HK-2 (cell line): Measurements from ENCODE around the gene HERC6.
"Not testable (repeated sequence)": the region's sequence is repeated elsewhere in the genome, so short reads cannot be mapped to it uniquely, and the experiment has no call there.

Experiments used
- DNase-seq: peaks from one replicate; pipeline ENCODE4 v3.0.0-alpha.2; 2018; ENCODE audit not compliant: unreplicated experiment

The HERC6 gene

DNA sequence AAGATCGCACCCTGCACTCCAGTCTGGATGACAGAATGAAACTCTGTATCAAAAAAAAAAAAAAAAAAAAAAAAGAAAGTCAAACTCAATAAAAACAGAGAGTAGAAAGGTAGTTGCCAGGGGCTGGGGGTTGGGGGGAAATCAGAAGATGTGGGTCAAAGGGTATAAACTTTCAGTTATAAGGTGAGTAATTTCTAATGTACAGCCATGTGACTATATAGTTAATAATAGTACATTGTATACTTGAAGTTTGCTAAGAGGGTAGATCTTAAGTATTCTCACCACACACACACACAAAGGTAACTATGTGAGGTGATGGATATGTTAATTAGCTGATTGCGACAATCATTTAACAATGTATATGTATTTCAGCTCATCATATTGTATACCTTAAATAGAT lies 11.5 kb downstream of the HERC6 start:
- no peak for DNase-seq

DNA sequence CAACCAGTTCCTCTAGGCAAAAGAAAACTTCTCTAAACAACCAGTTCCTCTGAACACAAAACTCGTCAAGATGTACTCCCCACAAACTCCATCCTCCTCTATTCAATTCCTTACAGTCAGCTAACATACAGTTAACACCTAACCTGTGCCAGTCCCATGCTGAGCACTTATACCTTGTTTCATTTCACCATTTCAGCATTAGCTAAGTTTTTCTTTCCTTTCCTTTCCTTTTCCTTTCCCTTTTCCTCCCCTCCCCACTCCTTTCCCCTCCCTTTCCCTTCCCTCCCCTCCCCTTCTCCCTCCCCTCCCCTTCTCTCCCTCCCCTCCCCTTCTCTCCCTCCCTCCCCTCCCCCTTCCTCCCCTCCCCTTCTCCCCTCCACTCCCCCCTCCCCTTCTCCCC lies 13.1 kb downstream of the HERC6 start:
- no peak for DNase-seq

DNA sequence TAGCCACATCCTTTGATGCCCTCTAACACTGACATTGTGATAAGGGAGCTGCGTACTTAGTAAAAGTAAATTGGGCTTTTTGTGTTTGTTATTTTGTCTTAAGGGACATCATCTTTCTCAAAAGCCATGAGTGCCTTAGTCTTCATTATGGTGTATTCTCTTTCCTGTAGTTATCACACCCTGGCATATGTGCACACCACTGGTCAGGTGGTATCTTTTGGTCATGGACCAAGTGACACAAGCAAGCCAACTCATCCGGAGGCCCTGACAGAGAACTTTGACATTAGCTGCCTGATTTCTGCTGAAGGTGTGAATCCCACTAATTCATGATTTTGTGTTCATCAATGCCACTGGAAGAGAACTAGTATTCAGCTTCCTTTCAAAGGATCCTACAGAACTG lies 18.0 kb downstream of the HERC6 start:
- no peak for DNase-seq

DNA sequence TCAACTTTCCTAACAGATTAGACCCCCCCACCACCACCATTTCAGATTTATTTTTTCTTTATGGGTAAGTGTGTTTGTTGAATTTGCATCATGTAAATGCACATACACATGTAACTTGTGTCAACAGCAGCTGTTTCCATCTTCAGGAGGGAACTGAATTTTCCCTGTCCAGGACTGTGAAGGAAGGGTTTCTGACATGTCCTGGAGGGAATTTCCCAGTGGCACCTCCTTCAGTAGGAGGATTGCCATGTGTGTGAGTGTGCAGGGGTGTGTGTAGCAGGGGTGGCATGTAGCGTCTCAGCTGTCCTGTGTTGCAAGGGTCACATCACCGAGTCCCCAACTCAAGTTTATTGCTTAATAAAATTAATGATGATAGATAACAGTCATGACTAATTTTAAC lies 19.7 kb downstream of the HERC6 start:
- DNase-seq, result no peak

DNA sequence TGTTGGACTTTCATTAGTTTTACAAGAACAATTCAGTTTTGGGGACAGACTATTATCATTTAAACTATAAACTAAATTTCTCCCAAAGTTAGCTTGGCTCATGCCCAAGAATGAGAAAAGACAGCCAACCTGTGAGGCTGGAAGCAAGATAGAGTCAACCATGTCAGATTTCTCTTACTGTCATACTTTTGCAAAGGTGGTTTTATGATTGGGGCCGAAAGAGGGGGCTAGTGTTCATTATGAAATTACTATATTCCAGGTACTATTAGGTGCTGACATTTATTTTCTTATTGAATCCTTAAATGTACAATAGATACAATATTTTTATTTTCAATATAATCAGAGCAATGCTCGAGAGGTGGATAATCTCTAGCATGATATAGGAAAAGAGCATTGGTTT lies 30.6 kb downstream of the HERC6 start:
- no peak for DNase-seq

DNA sequence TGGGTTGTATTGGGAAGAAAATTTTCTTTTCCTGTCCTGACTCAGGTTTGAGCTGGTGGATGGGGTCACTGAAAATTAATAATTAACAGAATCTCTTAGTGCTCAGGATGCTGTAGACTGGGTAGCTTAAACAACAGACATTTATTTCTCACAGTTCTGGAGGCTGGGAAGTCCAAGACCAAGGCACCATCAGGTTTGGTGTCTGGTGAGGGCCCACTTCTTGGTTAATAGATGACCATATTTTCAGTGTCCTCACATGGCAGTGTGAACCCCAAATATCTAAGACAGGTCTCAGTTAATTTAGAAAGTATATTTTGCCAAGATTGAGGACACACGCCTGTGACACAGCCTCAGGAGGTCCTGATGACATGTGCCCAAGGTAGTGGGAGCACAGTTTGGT lies 31.1 kb downstream of the HERC6 start:
- DNase-seq, result no peak

DNA sequence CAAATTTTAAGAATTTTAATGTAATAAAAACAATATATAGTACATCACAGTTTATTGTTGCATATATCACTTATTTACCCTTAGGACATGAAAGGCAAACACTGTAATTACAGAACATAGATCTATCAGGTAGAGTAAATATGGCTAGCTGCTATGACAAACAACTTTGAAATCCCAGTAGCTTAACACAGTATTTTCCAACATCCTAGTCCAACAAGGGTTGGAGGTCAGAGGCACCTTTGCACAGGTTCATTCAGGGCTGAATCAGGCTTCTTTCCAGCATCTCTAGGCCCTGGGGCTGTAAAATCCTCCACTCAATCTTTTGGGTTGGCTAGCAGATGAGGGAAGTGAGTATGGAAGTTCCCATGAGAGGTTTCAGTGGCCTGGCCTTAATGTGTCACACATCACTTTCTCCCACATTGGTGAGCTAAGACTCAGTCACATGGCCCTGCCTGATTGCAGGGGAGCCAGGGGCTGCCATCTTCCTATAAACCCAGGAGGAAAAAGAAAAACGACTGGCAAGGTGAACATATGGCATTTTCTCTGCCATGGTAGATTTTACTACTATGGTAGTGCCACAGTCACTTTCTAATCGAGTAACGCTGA lies 32.9 kb downstream of the HERC6 start:
- DNase-seq, result no peak

DNA sequence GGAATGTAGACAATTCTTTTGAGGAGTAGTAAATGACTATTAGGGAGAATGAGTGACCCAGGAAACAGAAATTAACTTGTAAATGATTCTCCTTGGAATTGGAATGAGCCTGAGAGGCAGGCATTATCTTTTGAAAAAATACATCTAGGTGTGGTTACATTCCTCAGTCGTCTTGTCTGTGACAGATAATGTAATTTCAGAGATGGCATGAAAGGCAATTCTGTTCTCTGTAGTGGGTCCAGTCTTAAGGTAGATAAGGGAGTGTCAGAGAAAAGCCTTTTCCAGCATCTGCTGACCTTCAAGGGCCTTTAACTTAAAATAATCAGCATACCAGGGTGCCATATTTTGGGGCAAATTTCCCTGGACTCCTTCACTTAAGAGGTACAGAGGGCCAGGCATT lies 35.1 kb downstream of the HERC6 start:
- DNase-seq, result no peak

DNA sequence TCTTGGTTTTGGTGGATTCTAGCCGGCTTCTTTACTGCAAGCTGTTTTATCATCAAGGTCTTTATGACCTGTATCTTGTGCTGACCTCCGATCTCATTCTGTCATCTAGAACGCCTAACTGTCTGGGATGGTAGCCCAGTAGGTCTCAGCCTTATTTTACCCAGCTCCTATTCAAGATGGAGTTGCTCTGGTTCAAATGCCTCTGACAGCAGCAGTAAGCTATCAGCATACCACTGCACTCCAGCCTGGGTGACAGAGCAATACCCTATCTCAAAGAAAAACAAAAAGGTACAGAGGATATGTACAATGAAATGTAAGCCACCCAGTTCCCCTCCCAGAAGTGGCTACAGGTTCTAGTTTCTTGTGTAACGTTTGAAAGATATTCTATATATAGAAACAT lies 36.1 kb downstream of the HERC6 start:
- DNase-seq, result no peak

DNA sequence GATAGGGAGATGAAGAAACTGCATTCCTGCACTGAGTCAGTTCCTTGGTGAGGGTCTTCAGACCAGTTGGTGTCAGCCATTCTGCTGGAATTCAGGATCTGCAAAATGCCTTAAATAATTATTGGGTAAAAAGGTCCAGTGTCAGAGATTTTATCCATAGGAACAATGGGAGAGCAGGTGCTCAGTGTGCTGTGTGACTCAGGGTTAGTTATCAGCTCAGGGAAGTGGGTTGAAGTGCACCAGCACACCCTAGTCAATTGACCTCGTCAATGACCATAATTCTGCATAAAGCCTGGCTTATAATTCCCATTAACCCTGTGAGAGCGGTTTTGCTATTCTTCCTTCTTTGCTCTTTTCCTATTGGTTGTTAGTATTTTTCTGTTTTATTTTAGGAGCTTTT lies 37.3 kb downstream of the HERC6 start:
- DNase-seq, result no peak

DNA sequence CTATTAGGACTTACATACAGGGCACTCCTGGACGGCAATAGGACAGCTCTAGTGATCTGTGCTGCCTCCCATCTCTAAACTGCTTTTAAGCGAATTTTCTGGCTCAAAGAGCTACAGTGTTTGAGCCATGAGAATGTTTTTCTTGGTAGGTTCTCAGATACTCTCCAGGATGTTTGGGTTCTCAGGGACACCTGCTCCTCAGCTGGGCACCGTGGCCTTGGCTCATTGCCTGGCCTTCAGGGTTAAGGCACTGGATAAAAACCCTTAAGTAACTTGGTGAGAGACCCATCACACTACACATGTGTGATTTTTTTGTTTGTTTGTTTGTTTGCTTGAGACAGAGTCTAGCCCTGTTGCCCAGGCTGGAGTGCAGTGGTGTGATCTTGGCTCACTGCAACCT lies 39.8 kb downstream of the HERC6 start:
- no peak for DNase-seq

DNA sequence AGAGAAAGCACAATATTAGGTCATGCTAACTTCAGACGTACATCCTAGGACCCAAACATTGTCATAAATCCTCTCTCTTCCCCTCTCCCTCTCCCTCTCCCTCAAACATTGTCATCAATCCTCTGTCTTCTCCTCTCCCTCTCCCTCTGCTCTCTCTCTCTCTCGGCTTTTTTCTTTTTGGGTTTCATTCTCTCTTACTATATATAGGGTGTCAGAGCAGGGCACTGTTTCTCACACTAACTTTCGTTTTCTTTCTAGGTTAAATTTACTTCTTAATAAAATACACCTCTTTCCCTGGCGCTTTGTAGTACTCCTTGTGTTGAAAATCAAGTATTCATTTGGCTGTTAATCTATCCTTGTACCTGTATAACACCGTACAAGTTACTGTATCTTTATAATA lies 41.2 kb downstream of the HERC6 start:
- DNase-seq, result no peak

DNA sequence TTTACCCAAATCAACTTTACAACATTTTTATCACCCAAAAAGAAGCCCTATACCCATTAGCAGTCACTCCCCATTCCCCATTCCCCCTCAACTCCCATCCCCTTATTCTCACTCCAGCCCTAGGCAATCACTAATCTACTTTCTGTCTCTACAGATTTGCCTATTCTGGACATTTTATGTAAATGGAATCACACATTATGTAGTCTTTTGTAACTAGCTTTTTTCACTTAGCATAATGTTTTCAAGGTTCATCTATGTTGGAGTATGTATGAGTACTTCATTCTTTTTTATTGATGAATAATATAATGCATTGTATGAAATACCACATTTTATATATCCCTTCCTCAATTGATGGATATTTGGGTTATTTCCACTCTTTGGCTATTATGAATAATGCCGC lies 42.2 kb downstream of the HERC6 start:
- DNase-seq, result no peak

DNA sequence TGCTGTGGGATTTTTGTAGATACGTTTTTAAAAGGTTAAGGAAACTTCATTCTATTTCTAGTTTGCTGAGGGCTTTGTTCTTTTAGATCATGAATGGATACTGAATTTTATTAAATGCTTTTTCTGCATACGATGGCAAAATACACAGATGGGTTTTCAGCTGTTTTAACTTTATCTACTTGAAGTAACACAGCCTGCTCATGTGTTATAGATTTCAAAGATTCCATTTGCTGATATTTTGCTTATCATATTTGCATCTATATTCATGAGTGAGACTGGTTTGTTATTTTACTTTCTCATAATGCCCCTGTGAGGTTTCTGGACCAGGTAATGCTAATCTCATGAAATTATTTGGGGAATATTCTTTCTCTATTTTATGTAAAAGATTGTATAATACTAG lies 43.8 kb downstream of the HERC6 start:
- DNase-seq, result no peak

DNA sequence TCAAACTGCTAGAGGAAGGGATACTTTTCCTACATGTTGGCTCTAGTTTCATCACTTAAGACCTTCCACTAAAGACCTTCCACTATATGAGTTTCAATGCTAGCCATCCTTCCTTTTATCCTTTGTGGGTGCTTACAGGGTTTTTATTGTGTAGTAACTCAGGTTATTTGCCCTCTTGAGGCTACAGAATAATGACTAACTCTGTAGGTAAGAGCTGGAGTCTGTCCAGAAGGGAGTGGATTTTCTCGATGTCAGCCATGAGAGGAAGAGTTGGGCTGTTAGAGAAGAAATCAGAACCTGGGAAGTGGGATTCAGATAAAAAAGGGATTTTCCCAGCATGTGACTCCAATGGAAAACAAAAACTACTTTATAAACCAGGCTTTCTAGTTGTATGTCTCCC lies 50.7 kb downstream of the HERC6 start:
- no peak for DNase-seq

DNA sequence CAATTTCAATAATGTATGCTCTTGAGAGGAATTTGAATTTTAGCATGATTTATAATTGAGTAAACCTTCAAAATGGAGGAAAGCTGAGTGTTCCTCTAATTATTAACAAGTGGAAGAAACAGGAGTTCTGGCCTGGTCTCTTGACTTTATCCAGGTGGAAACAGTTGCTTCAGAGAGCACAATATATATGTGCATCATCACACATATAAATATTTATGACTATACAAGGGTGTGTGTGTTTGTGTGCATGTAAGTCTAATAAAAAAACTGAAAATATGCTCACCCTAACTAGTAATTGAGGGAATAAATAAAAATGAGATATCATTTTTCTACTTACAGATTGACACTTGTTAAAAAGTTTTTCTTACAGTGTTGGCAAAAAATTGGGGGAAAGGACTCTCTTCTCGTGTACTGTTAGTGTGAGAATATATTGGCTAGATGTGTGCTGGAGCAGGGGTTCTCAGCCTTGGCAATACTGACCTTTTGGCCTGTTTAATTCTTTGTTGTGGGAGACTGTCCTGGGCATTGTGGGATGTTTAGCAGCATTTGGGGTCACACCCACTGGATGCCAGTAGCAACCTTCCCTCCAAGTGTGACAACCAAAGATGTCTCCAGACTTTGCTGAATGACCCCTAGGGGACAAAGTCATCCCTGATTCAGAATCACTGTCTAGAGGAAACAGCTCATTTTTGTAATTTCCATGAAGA lies 57.5 kb downstream of the HERC6 start:
- DNase-seq, result no peak

DNA sequence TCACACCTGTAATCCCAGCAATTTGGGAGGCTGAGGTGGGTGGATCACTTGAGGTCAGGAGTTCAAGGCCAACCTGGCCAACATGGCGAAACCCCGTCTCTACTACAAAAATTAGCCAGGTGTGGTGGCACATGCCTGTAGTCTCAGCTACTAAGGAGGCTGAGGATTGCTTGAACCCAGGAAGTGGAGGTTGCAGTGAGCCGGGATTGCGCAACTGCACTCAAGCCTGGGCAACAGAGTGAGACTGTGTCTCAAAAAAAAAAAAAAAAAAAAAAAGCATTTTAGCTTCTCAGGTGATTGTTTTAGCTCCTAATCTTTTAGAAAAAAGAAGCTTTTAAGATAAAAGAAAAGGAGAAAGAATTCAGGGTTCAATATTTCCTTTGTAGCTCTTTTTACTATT lies 59.2 kb downstream of the HERC6 start:
- DNase-seq, result not testable (repeated sequence)

DNA sequence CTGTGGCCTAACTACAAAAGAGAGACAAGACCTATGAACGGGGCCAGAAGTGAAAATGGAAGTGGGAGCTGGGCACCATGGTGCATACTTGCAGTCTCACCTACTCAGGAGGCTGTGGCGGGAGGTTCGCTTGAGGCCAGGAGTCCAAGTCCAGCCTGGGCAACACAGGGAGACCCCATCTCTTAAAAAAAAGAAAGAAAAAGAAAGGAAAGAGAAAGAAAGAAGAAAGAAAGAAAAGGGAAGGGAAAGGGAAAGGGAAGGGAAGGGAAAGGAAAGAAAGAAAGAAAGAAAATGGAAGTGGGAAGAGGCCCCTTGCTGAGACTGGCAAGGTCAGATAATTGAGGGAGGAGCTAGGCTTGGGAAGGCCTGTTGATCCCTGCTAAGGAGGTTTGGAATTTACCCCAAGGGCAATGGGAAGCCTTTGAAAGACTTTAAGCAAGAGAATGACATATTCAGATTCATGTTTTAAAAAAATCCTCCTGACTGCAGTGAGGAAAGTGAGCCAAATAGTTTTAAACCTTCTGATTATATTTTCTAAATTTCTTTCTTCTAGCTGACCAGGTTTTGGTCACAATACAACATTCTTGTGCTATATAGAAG lies 60.6 kb downstream of the HERC6 start:
- DNase-seq, result no peak

DNA sequence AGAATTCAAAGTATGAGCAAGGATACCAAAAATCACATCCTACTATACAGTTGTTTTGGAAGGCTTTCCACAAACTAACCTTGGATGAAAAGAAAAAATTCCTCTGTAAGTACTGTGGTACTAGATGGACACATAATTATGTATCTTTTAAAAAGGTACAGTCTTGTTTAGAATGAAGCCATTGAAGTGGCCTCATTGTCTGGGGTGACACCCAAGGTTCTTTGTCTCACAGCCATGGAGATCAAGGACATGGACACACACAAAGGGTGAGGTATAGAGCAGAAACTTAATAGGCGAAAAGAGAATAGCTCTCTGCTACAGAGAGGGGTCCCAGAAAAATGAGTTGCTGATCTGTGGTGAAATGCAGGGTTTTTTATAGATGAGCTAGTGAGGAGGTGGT lies 61.5 kb downstream of the HERC6 start:
- no peak for DNase-seq

DNA sequence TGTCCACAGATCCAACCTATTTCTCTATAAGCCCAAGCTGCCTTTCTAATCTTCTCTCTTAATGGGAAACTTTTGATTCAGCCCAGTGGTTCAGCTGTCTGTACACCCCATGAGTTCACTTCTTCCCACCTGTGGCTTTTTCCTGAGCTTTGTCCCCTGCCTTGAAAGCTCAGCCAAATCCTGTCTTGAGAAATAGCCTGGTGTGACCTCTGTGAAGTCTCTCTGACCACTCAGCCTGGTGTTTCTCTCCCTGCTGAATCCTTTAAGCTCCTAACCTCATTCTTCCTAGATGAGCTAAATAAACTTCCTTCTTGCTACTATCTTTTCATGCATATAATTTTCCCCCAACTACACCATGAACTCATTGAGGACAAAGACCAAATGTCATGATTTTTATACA lies 63.0 kb downstream of the HERC6 start:
- DNase-seq, result no peak

DNA sequence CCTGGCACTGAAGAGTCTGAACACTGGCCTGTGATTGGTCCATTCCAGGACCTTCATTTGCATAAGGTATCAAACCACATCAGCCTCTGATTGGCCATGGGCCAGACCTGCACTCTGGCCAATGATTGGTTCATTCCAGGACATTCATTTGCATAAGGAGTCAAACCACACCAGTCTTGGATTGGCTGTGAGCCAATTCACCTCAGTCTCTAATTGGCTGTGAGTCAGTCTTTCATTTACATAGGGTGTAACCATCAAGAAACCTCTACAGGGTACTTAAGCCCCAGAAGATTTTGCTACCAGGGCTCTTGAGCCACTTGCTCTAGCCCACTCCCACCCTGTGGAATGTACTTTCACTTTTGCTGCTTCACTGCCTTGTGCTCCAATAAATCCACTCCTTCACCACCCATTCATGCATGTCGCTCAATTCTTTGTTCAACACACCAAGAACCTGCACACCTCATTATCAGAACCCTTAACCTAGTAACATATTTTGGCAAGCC lies 64.1 kb downstream of the HERC6 start:
- no peak for DNase-seq

DNA sequence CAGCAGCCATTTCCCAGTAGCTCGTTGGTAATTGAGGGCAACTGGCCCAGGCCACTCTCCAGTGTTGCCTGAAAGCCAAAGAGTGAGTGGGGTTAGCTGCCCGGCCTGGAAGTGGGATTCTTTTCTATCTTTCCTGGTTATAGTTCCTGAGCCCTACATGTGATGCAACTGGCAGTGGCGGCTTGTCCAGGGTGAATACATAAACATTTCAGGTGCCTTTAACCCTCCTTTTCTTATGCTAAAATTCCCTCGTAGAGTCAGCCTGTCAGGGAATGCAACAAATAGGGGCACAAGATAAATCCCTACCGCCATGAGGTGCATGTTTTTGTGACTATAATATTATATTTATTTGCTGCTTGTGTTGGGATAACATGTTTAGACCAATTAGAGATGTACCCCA lies 64.8 kb downstream of the HERC6 start:
- no peak for DNase-seq

DNA sequence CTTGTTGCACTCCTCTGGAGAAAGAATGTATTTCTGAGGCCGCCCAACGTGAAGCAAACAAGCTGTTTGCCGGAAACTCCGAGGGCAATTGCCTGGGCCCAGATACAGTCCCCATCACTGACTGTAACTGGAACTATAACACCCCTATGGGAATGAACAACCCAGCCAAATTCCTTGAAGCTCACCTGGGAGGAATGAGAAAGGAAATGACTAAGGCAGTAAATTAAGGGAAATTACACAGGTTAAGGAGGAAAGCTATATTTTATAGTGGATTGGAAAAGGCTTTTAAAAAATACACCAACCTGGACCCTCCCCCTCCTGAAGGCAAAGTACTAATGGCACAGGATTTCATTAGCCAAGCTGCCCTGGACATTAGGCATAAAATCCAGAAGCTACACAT lies 66.6 kb downstream of the HERC6 start:
- DNase-seq, result no peak

DNA sequence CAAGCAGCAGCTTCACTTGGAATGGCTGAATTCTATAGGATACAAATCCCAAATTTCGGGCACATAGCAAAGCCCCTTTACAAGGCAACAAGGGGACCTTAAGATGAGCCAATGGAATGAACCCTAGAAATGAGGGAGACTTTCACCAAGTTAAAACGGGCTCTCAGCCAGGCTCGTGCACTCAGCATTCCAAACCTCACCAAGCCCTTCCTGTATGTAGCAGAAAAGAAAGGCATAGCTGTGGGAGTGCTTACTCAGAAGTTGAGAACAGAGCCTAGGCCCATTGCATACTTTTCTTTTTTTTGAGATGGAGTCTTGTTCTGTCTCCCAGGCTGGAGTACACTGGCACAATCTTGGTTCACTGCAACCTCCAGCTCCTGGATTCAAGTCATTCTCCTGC lies 67.5 kb downstream of the HERC6 start:
- no peak for DNase-seq
